Activated CD8-positive, alpha-beta T cell treated with anti-CD3 and anti-CD28 coated beads for 36 hours (primary cell): ENCODE data around the gene CRYBA2. TPM values are rescaled to one million over a fixed set of nuclear protein-coding genes. Genes with fewer than 3 reads are reported as not detected.
A peak's percentile ranks its signal among the peaks of the same experiment; 100 is the strongest.

Experiments used
- ATAC-seq: fragments of 200-7000 bp; cut with Tn5 transposase; one replicate; pipeline ENCODE4 v1.10.0; 2021; ENCODE audit warnings: mild to moderate bottlenecking, moderate library complexity
- CTCF ChIA-PET: fragments of 350-600 bp; sonication (Branson Sonifier 250); formaldehyde crosslinking; loops from one replicate; lab custom pipeline; 2021; ENCODE audit warnings: antibody characterized with exemption; lab: Charles Lee
- POLR2A ChIA-PET: fragments of 350-600 bp; sonication (Branson Sonifier 250); formaldehyde crosslinking; loops from one replicate; lab custom pipeline; 2021; ENCODE audit warnings: antibody characterized with exemption; lab: Charles Lee
- DNase-seq: peaks from one replicate; pipeline ENCODE4 v3.0.0-alpha.2; 2020
- H3K27ac Mint-ChIP-seq: one replicate; pipeline ENCODE4 v1.8.0; 2021; ENCODE audit warnings: mild to moderate bottlenecking, mixed read lengths
- H3K27me3 Mint-ChIP-seq: one replicate; pipeline ENCODE4 v1.8.0; 2021; ENCODE audit warnings: mixed read lengths
- H3K36me3 Mint-ChIP-seq: one replicate; pipeline ENCODE4 v1.8.0; 2021; ENCODE audit warnings: low read depth, mixed read lengths
- H3K4me1 Mint-ChIP-seq: one replicate; pipeline ENCODE4 v1.8.0; 2021; ENCODE audit warnings: low read depth, mixed read lengths
- H3K4me3 Mint-ChIP-seq: one replicate; pipeline ENCODE4 v1.8.0; 2021; ENCODE audit warnings: mild to moderate bottlenecking, moderate library complexity, mixed read lengths
- H3K9me3 Mint-ChIP-seq: one replicate; pipeline ENCODE4 v1.8.0; 2021; ENCODE audit warnings: mixed read lengths
- intact Hi-C: fragments of 100-400 bp; cut with micrococcal nuclease; formaldehyde crosslinking; loops from one replicate; pipeline ENCODE4 v1.10.0; 2022
- microRNA-seq: library from miRNA; unstranded; fragments of <30 nt; microRNA quantifications from one replicate; pipeline ENCODE4 v1.2.0, GENCODE V29; 2022; ENCODE audit warnings: borderline microRNAs expressed, borderline replicate concordance
- total RNA-seq, 2 experiments: library from RNA; stranded (reverse); gene quantifications; one replicate each; pipeline ENCODE4 v1.2.3, GENCODE V29; 2021
- TF ChIP-seq, protein P1 (sequence below): fragments of 200-600 bp; IDR thresholded peaks from one replicate; pipeline ENCODE4 v1.8.0; 2022; ENCODE audit warnings: antibody characterized with exemption, mild to moderate bottlenecking

The CRYBA2 gene
- total RNA-seq, 2 experiments from 2014 or later = not detected

DNA sequence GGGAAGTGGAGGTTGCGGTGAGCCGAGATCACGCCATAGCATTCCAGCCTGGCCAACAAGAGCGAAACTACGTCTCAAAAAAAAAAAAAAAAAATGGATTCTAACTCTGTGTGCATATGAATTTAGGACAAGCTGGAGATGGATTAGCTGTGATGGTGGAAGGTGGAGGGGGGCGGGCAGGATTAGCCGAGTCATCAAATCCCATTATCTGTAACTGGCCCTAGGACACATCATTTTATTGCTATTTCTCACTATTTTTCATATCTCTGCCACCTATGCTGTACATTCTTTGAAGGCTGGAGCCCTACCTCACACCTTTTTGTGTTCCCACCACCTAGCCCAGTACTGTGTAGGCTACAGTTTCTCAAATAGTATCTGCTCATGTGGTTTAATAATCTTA is 41.1 kb downstream of the CRYBA2 start:
- no peaks in the 10 kb centered on the region for H3K36me3 Mint-ChIP-seq
- DNase-seq (no peak), ATAC-seq (no peak)
- H3K4me1 Mint-ChIP-seq = no peaks in the 10 kb centered on the region
- intact Hi-C loops = no loop called here
- no peak overlapping the region for H3K4me3 Mint-ChIP-seq
- POLR2A ChIA-PET = no interaction called here
- TF ChIP-seq, protein P1, sequence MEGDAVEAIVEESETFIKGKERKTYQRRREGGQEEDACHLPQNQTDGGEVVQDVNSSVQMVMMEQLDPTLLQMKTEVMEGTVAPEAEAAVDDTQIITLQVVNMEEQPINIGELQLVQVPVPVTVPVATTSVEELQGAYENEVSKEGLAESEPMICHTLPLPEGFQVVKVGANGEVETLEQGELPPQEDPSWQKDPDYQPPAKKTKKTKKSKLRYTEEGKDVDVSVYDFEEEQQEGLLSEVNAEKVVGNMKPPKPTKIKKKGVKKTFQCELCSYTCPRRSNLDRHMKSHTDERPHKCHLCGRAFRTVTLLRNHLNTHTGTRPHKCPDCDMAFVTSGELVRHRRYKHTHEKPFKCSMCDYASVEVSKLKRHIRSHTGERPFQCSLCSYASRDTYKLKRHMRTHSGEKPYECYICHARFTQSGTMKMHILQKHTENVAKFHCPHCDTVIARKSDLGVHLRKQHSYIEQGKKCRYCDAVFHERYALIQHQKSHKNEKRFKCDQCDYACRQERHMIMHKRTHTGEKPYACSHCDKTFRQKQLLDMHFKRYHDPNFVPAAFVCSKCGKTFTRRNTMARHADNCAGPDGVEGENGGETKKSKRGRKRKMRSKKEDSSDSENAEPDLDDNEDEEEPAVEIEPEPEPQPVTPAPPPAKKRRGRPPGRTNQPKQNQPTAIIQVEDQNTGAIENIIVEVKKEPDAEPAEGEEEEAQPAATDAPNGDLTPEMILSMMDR = no peak
- CTCF ChIA-PET = interaction anchor here (0.6 to 1.5 kb wide), 4 partner anchors 12 to 385 kb away, joined by 3 to 6 read pairs (median 4); no protein-coding TSS in a partner anchor
- no peak overlapping the region for H3K27ac Mint-ChIP-seq
- peaks cover 32% of the 10 kb centered on the region for H3K27me3 Mint-ChIP-seq
- no peaks in the 10 kb centered on the region for H3K9me3 Mint-ChIP-seq

DNA sequence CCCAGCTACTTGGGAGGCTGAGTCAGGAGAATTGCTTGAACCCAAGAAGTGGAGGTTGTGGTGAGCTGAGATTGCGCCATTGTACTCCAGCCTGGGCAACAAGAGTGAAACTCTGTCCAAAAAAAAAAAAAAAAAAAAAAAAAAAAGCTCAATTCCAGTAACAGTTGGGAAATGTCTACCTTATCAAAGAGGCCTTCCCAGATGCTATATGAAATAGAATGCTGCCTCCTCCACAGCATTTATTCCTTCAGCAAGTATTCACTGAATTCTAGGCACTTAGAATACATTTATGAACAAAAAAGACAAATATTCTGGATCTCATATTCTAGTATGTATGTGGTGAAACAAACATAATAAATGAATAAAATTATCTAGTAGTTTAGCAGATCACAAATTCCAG is 46.6 kb downstream of the CRYBA2 start:
- Mint-ChIP-seq H3K4me1 (no peaks in the 10 kb centered on the region), H3K4me3 (no peak overlapping the region), H3K27me3 (peaks cover 35% of the 10 kb centered on the region), H3K9me3 (no peaks in the 10 kb centered on the region), H3K36me3 (no peaks in the 10 kb centered on the region), H3K27ac (no peak overlapping the region)
- CTCF ChIA-PET = interaction anchor here (0.9 kb wide), 1 partner anchor 29 kb away, joined by 3 read pairs; no protein-coding TSS in a partner anchor
- DNase-seq (no peak), ATAC-seq (no peak)
- TF ChIP-seq, protein P1 = no peak
- POLR2A ChIA-PET = interaction anchor here (0.6 kb wide), 1 partner anchor 12 kb away, joined by 3 read pairs; the partner anchor contains the start of gene CDK5R2
- intact Hi-C loops = no loop called here

DNA sequence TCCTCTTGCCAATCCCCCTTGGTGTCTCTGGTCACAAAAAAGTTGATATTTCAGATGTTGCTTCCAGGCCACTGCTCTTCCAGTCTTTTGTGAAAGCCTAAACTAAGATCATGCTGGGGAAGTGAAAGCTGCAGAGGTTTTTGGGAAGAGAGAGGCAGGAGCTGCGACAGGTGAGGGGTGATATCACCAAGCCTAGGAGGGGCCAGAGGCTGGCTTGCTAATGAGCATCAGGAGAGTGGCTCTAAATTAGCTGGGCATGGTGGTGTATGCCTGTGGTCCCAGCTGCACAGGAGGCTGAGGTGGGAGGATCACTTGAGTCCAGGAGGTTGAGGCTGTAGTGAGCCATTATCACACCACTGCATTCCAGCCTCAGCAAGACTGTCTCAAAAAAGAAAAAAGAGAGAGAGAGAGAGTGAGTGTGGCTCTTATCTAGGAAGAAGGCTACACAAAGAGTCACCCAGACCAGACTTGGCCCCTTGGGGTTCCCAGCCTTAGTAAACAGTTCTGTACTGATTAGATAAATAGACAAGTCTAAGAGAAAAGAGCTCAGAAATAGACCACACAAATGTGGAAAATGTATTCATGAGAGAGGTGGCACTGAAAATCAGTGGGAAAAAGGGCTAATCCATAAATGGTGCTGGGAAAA is 48.3 kb downstream of the CRYBA2 start:
- Mint-ChIP-seq H3K27ac (no peak overlapping the region), H3K9me3 (no peaks in the 10 kb centered on the region), H3K4me3 (no peak overlapping the region), H3K36me3 (no peaks in the 10 kb centered on the region), H3K27me3 (peaks cover 33% of the 10 kb centered on the region), H3K4me1 (no peaks in the 10 kb centered on the region)
- DNase-seq = no peak
- TF ChIP-seq, protein P1 = no peak
- POLR2A ChIA-PET = interaction anchor here (1.3 kb wide), 1 partner anchor 84 kb away, joined by 3 read pairs; no protein-coding TSS in a partner anchor
- ATAC-seq = no peak
- CTCF ChIA-PET = interaction anchor here (2.0 kb wide), 1 partner anchor 52 kb away, joined by 5 read pairs; no protein-coding TSS in a partner anchor
- intact Hi-C loops = no loop called here

Small RNA genes within 50 kb of the gene (microRNA-seq; reads per million reads assigned to microRNA genes)
- gene MIR375 = 22.1 reads per million, percentile 47 among the genes with 10 or more reads in this experiment

Other genes starting within 250 kb of the CRYBA2 start
- under 1 TPM; 0.14 to 0.18 TPM for gene CYP27A1, start 211.3 kb downstream of the CRYBA2 start, total RNA-seq
- not detected for gene PRKAG3, start 161.6 kb downstream of the CRYBA2 start, total RNA-seq
- gene WNT6, start 133.6 kb downstream of the CRYBA2 start, total RNA-seq = under 1 TPM; 0.25 to 0.34 TPM
- gene WNT10A, start 112.6 kb downstream of the CRYBA2 start, total RNA-seq = 10 to 100 TPM; 27.9 to 29.2 TPM
- not detected for gene CDK5R2, start 33.8 kb downstream of the CRYBA2 start, total RNA-seq
- gene FEV, start 8.2 kb downstream of the CRYBA2 start, total RNA-seq = not detected
- not detected for gene CFAP65, start 48.1 kb upstream of the CRYBA2 start, total RNA-seq
- gene IHH, start 67.5 kb upstream of the CRYBA2 start, total RNA-seq = not detected
- gene NHEJ1, start 167.4 kb upstream of the CRYBA2 start, total RNA-seq = 10 to 100 TPM; 22.4 to 26.3 TPM
- 1 to 10 TPM; 1.1 to 1.6 TPM for gene SLC23A3, start 176.6 kb upstream of the CRYBA2 start, total RNA-seq
- gene CNPPD1, start 183.5 kb upstream of the CRYBA2 start, total RNA-seq = 10 to 100 TPM; 38.6 to 38.7 TPM
- 10 to 100 TPM; 63.8 to 67.8 TPM for gene RETREG2, start 184.9 kb upstream of the CRYBA2 start, total RNA-seq
- gene ZFAND2B, start 213.4 kb upstream of the CRYBA2 start, total RNA-seq = 10 to 100 TPM; 31.3 to 33.3 TPM
- gene ABCB6, start 225.5 kb upstream of the CRYBA2 start, total RNA-seq = 10 to 100 TPM; 32.3 to 35.7 TPM
- 10 to 100 TPM; 54.8 to 58.7 TPM for gene ATG9A, start 236.2 kb upstream of the CRYBA2 start, total RNA-seq
- gene ANKZF1, start 236.4 kb upstream of the CRYBA2 start, total RNA-seq = 100 to 1,000 TPM; 216 to 217 TPM